Colonic mucosa (tissue), 4 donors: Measurements from ENCODE around the gene DDX17. TPM values are rescaled to one million over a fixed set of nuclear protein-coding genes. Genes with fewer than 3 reads are reported as not detected.

Experiments
- DNase-seq: peaks from one replicate; pipeline ENCODE4 v3.0.0-alpha.2; 2020
- H3K27ac ChIP-seq: fragments of 200-600 bp; one replicate; pipeline ENCODE4 v1.8.0; 2021
- H3K27me3 ChIP-seq: fragments of 200-600 bp; one replicate; pipeline ENCODE4 v1.8.0; 2021
- H3K36me3 ChIP-seq: fragments of 200-600 bp; one replicate; pipeline ENCODE4 v1.8.0; 2021
- H3K4me1 ChIP-seq: fragments of 200-600 bp; one replicate; pipeline ENCODE4 v1.8.0; 2021; ENCODE audit warnings: mild to moderate bottlenecking
- H3K4me3 ChIP-seq: fragments of 200-600 bp; one replicate; pipeline ENCODE4 v1.8.0; 2021
- H3K9ac ChIP-seq, 2 donors: one replicate each; pipeline ENCODE4 v1.7.0; 2013; ENCODE audit warnings: control low read depth in 2 of 2, low read depth in 2 of 2, low read length in 2 of 2
- H3K9me3 ChIP-seq: fragments of 200-600 bp; one replicate; pipeline ENCODE4 v1.8.0; 2021
- intact Hi-C: fragments of 100-400 bp; cut with DNase I; formaldehyde crosslinking; loops from one replicate; pipeline ENCODE4 v1.14.1; 2022
- total RNA-seq, 2 donors: library from RNA; stranded (reverse); fragmentation: NEBNext Ultra II Directional in 1 of 2; extraction: Animal tissue kit (Norgen Biotek cat#: 25700) in 1 of 2; gene quantifications; one replicate each; pipeline ENCODE4 v1.2.1, GENCODE V29; 2021
- TF ChIP-seq, protein P1 (sequence below): fragments of 200-600 bp; IDR thresholded peaks from one replicate; pipeline ENCODE4 v1.8.0; 2022; ENCODE audit warnings: antibody characterized with exemption, mild to moderate bottlenecking
- donor health status: healthy.
- donor health status: DM: no; HTN: no; CAD: no.
- donor health status: DM: no; HTN: no; CAD: no.

Gene DDX17
- total RNA-seq, 2 donors from 2014 or later: 333 to 359 TPM

GRCh38 chr22:38501797-38502672 is 4.1 kb downstream of the DDX17 start:
- H3K4me3 ChIP-seq: no peak overlapping the region
- H3K4me1 ChIP-seq: peaks cover 9% of the 10 kb centered on the region
- H3K9me3 ChIP-seq: no peaks in the 10 kb centered on the region
- TF ChIP-seq, protein P1, sequence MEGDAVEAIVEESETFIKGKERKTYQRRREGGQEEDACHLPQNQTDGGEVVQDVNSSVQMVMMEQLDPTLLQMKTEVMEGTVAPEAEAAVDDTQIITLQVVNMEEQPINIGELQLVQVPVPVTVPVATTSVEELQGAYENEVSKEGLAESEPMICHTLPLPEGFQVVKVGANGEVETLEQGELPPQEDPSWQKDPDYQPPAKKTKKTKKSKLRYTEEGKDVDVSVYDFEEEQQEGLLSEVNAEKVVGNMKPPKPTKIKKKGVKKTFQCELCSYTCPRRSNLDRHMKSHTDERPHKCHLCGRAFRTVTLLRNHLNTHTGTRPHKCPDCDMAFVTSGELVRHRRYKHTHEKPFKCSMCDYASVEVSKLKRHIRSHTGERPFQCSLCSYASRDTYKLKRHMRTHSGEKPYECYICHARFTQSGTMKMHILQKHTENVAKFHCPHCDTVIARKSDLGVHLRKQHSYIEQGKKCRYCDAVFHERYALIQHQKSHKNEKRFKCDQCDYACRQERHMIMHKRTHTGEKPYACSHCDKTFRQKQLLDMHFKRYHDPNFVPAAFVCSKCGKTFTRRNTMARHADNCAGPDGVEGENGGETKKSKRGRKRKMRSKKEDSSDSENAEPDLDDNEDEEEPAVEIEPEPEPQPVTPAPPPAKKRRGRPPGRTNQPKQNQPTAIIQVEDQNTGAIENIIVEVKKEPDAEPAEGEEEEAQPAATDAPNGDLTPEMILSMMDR: no peak
- H3K27ac ChIP-seq: no peak overlapping the region
- no peak for DNase-seq
- H3K27me3 ChIP-seq: no peaks in the 10 kb centered on the region
- intact Hi-C loops: loop anchor here (10.0 kb wide), 1 partner anchor 107 kb away; no protein-coding TSS in a partner anchor
- no peak overlapping the region for H3K9ac ChIP-seq
- peaks cover 27% of the 10 kb centered on the region for H3K36me3 ChIP-seq

GRCh38 chr22:38497869-38498268 is 8.2 kb downstream of the DDX17 start:
- Histone ChIP-seq H3K9ac (no peak overlapping the region), H3K27ac (no peak overlapping the region), H3K4me1 (peaks cover 2% of the 10 kb centered on the region), H3K27me3 (no peaks in the 10 kb centered on the region), H3K4me3 (no peak overlapping the region), H3K9me3 (no peaks in the 10 kb centered on the region), H3K36me3 (peaks cover 56% of the 10 kb centered on the region)
- TF ChIP-seq, protein P1: no peak
- DNase-seq: no peak
- intact Hi-C loops: no loop called here

GRCh38 chr22:38494939-38495338 is 11.2 kb downstream of the DDX17 start:
- H3K4me1 ChIP-seq: no peaks in the 10 kb centered on the region
- peaks cover 75% of the 10 kb centered on the region for H3K36me3 ChIP-seq
- H3K9ac ChIP-seq: no peak overlapping the region
- H3K4me3 ChIP-seq: no peak overlapping the region
- intact Hi-C loops: no loop called here
- H3K9me3 ChIP-seq: no peaks in the 10 kb centered on the region
- no peak overlapping the region for H3K27ac ChIP-seq
- DNase-seq: no peak
- no peaks in the 10 kb centered on the region for H3K27me3 ChIP-seq
- TF ChIP-seq, protein P1: no peak

DNA sequence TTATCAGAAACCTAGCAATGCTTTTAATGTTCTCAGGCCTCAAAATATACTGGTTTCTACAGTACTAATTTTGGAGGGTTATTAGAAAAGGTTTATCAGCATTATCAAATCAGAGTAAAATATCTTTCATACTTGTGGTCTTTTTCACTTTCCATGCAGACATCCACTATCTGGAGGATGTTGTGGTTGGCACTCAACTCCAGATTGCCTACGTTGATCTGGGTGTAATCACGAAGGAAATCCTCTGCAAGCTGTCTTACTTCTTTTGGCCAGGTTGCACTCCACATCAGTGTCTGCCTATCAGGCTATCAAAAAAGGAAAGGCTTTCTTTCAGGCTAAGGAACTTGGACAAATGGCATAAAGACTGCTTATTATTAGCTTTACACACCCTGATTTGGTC is 11.6 kb downstream of the DDX17 start:
- no peak overlapping the region for H3K9ac ChIP-seq
- peaks cover 75% of the 10 kb centered on the region for H3K36me3 ChIP-seq
- no peak for DNase-seq
- no peaks in the 10 kb centered on the region for H3K9me3 ChIP-seq
- H3K27ac ChIP-seq: no peak overlapping the region
- TF ChIP-seq, protein P1: no peak
- no peaks in the 10 kb centered on the region for H3K27me3 ChIP-seq
- intact Hi-C loops: no loop called here
- no peak overlapping the region for H3K4me3 ChIP-seq
- no peaks in the 10 kb centered on the region for H3K4me1 ChIP-seq

GRCh38 chr22:38491707-38492348 is 14.3 kb downstream of the DDX17 start:
- Histone ChIP-seq H3K36me3 (peaks cover 73% of the 10 kb centered on the region), H3K4me3 (no peak overlapping the region), H3K27me3 (no peaks in the 10 kb centered on the region), H3K27ac (no peak overlapping the region), H3K9ac (no peak overlapping the region), H3K9me3 (no peaks in the 10 kb centered on the region), H3K4me1 (no peaks in the 10 kb centered on the region)
- DNase-seq: no peak
- TF ChIP-seq, protein P1: no peak
- intact Hi-C loops: no loop called here
